DMS79 treated with DMSO at 0.1 percent for 48 hours (cell line): ENCODE measurements around the gene USP15.
"Not testable (repeated sequence)": the region's sequence is repeated elsewhere in the genome, so short reads cannot be mapped to it uniquely, and the experiment has no call there.

Experiments
- DNase-seq: peaks from one replicate; lab custom pipeline; 2025; lab: John Stamatoyannopoulos, UW

USP15 gene

DNA sequence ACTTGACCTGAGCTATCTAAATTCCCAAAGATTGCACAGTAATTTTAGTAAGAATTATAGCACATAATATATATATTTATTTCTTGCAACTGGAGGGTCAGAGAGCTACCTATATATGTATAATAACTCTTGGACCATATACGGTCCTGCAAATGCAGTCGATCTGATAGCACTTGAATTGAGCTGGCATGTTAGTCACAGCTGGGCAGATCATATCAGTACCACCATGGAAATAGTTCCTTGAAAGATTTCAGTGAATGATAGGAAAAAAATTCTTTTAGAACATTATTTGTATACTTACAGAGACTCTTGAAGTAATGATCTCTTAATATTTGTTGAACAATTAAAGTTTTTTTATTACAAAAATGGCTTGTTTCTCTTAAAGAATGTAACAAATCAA, 111.9 kb downstream of the USP15 start:
- DNase-seq: no peak

GRCh38 chr12:62372825-62373224, 112.6 kb downstream of the USP15 start:
- no peak for DNase-seq

DNA sequence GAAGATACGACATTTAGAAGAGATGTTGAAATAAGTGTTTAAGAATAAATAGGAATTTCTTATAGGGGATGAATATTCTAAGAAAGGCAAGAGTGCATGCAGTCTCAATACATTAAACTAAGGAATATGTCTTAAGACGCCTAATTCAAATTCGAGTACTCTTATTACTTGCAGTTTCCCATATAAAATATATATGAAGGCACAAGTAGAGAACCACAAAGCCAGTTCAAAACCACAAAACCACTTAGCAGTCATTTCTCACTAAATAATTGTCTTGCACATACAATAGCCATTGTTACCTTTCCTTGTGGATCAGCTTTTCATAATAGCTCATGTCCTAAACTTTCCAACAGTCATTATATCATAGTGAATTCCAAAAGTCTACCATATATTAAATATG, 115.4 kb downstream of the USP15 start:
- no peak for DNase-seq

- DNase-seq: no peak
Observed at GRCh38 chr12:62379026-62379722, 119.0 kb downstream of the USP15 start.

DNA sequence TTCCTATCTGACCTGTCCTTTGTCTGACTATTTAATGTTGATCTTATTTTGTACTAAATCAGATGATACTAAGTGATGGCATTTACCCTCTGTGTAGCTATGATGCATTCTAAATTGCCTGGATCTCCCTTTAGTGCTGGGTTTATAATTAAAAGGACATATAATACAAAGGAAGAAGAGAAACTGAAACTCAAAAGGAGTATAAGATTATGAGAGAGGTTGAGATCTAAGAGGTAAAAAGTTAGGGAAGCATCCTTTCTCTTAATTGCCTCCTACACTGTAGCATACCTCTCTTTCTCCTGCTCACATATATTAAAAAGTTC, 119.5 kb downstream of the USP15 start:
- DNase-seq: no peak

GRCh38 chr12:62382526-62382925, 122.3 kb downstream of the USP15 start:
- DNase-seq: no peak

DNA sequence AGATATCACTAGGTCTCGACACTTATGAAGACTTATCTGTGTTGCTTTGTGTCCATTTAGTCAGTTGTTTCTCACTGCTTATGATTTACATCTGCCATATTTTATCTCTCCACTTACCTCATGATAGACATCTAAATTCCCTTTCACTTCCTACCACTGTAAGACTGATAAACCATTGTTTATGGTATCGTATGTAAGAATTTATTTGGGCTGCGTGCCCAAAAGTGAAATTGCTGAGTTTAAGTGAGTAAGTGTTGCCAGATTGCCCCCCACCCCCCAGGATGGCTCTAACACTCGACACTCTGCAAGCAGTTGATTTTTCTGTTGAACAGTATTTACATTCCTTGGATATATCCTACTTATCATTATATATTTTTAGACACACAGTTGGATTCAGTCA, 136.5 kb downstream of the USP15 start:
- no peak for DNase-seq

- DNase-seq: no peak
Observed at GRCh38 chr12:62400135-62400534, 139.9 kb downstream of the USP15 start.

- no peak for DNase-seq
Observed at GRCh38 chr12:62401631-62402030, 141.4 kb downstream of the USP15 start.

DNA sequence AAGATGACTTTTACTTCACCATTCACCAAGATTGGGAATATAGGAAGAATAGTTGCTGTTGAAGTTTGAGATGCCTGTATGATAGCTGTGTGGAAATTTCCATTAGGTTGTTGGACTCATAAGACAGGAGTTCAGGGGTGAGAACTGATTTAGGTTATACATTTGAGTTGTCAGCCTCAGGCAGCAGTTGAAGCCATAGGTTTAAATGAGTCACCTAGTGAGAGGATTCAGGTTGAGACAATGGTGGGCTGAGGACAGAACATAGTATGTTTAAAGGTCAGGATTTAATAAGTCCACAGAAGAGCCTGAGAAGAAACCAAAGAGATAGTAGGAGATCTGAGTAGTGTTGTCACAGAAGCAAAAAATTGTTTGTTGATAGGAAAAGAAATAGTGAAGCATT, 142.8 kb downstream of the USP15 start:
- no peak for DNase-seq

GRCh38 chr12:62407587-62407986, 147.4 kb downstream of the USP15 start:
- DNase-seq: no peak

DNA sequence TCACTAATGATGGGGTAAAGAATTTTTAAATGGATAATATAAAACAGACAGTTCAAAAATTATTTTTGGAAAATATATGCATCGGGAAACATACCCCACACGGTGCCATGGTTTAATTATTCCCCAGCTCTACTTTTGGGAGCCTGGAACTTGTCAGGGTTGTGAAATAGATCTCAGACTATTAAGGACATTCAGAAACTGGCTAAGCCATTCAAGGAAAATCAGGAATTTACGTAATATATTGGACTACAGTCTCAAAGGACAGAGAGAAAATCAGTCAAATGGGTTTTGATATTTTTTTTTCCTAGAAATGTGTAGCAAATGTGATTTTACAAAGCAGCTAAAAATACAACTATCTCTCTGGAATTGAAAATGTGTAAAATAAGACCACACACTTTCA, 148.9 kb downstream of the USP15 start:
- DNase-seq: no peak

GRCh38 chr12:62414180-62414579, 154.0 kb downstream of the USP15 start:
- DNase-seq: no peak

DNA sequence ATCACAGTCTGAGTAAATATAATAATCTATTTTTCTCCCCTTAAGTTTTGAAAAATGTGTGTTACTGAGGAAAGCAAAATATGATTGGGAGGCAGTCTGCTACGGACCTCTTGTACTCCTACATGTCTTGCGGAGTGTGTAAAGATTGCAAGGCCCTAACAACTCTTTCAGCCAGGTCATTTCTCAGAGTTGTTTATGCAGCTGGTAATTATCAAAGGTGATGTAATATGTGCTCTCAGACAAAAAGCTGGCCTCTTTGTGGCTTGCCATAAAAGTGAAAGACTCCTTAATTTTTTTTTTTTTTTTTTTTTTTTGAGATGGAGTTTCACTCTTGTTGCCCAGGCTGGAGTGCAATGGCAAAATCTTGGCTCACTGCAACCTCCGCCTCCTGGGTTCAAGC, 165.9 kb downstream of the USP15 start:
- DNase-seq: no peak

- no peak for DNase-seq
Observed at GRCh38 chr12:62429457-62429856, 169.3 kb downstream of the USP15 start.

- DNase-seq: peak; percentile 19
Observed at GRCh38 chr12:62434494-62435302, 174.5 kb downstream of the USP15 start.

- DNase-seq: peak; percentile 12
Observed at GRCh38 chr12:62435303-62436163, 175.3 kb downstream of the USP15 start.

- DNase-seq: no peak
Observed at GRCh38 chr12:62436164-62436503, 175.9 kb downstream of the USP15 start.

DNA sequence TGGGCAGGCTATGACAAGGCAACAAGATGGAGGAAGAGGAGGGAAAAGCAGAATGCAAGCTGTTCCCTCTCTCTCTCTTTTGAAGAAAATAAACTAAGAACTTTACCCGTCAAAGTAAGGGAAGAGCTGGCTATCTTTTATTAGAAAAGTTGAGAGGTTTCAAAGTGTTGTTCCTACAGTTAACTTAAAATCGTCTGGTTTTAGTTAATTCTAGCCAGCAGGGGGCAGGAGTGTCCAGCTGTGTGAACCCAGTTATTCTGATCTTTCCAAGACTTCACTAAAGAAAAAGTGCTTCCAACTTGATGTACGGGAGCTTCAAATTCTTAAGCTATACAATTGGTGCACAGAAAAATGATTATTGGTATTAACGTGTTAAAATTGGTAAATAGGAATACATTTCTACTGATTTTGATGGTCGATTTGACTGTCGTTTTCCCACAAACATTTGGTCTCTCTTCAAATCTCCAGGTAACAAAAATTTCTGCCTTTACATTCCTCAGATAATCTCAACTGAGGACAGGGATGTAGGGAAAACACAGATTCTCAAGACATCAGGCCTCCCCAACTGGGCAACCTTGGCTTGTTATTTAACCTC, 178.0 kb downstream of the USP15 start:
- peak; percentile 9 for DNase-seq

- no peak for DNase-seq
Observed at GRCh38 chr12:62446754-62447452, 186.7 kb downstream of the USP15 start.

GRCh38 chr12:62448436-62448835, 188.2 kb downstream of the USP15 start:
- DNase-seq: no peak

DNA sequence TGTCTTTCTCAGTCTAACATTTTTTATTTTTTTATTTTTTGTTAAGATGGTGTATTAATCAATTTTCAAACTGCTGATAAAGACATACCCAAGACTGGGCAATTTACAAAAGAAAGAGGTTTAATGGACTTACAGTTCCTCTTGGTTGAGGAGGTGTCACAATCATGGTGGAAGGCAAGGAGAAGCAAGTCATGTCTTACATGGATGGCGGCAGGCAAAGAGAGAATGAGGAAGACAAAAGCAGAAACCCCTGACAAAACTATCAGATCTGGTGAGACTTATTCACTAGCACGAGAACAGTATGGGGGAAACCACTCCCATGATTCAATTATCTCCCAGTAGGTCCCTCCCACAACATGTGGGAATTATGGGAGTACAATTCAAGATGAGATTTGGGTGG, 195.2 kb downstream of the USP15 start:
- DNase-seq: not testable (repeated sequence)
